Measurements from ENCODE around the gene RIMS4.

DNA sequence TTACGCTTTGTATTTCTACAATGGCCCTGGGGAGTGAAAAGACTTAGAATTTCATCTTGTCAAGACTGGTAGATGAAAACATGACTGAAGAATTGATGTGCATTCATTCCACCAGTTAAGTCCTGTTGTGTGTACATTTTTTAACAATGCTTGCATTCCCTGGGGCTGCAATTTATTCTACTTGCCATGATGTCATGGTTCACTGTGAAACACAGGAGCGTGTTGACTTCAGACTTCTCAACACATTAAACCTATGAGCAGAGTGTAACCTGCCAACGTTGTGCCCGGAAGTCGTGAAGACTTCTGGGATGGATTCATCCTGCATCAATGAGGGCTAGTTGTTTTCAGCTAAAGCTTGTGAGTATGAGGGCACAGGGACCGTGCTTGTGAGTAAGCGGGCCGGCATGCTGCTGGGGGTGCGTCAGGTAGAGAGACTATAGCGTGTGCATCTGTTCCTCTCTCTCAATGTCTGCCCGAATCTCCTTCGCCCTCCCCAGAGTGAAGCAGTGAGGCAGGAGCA is 26.3 kb upstream of the RIMS4 start:
- TF ChIP-seq, protein P1, sequence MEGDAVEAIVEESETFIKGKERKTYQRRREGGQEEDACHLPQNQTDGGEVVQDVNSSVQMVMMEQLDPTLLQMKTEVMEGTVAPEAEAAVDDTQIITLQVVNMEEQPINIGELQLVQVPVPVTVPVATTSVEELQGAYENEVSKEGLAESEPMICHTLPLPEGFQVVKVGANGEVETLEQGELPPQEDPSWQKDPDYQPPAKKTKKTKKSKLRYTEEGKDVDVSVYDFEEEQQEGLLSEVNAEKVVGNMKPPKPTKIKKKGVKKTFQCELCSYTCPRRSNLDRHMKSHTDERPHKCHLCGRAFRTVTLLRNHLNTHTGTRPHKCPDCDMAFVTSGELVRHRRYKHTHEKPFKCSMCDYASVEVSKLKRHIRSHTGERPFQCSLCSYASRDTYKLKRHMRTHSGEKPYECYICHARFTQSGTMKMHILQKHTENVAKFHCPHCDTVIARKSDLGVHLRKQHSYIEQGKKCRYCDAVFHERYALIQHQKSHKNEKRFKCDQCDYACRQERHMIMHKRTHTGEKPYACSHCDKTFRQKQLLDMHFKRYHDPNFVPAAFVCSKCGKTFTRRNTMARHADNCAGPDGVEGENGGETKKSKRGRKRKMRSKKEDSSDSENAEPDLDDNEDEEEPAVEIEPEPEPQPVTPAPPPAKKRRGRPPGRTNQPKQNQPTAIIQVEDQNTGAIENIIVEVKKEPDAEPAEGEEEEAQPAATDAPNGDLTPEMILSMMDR (IDR thresholded peaks at IDR 0.05; ENCODE audit: low read length) = no peak
- TF ChIP-seq EZH2 (IDR thresholded peaks at IDR 0.05; ENCODE audit: borderline replicate concordance, low read length) = no peak

All from OCI-LY1 (cell line).